IMR-90 (cell line): ENCODE data around the gene POU4F1.

ENCODE experiments used
- POLR2A ChIP-seq: IDR thresholded peaks from 2 replicates; pipeline ENCODE4 v1.6.1; 2012; ENCODE audit warnings: mild to moderate bottlenecking, low read depth, low read length
- TF ChIP-seq, protein P1 (sequence below): conservative IDR thresholded peaks from 2 replicates; pipeline ENCODE4 v1.5.1; 2012; ENCODE audit warnings: mild to moderate bottlenecking, low read depth, low read length, improper control_type of control experiment

DNA sequence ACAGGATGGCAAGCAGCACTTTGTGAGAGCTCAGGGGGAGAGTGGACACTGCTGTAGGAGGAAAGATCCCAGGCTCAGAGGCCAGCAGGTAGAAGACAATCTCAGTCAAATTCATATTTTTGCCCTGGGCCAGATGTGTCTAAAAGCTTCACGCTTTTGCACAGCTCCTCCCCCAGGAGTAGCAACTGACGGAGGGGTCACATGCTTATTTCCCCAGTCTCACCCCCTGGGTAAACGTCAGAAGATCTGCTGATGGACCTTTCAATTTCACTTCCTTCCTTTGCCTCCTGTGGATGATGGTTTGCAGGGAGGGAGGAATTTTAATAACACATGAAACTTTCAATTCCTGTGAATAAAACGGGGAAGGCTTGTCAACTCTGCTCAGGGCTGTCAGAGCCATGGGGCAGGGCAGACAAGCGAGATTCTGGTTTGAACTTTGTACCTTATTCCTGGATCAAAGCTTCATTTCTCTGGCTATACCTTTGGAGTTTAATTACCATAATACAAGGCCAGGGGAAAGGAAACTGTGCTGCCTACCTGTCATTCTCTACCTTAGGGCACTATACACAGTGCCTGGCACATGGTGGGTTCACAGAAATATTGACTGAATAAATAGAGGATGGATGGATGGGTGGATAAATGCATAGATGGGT lies 41.0 kb downstream of the POU4F1 start:
- TF ChIP-seq, protein P1, sequence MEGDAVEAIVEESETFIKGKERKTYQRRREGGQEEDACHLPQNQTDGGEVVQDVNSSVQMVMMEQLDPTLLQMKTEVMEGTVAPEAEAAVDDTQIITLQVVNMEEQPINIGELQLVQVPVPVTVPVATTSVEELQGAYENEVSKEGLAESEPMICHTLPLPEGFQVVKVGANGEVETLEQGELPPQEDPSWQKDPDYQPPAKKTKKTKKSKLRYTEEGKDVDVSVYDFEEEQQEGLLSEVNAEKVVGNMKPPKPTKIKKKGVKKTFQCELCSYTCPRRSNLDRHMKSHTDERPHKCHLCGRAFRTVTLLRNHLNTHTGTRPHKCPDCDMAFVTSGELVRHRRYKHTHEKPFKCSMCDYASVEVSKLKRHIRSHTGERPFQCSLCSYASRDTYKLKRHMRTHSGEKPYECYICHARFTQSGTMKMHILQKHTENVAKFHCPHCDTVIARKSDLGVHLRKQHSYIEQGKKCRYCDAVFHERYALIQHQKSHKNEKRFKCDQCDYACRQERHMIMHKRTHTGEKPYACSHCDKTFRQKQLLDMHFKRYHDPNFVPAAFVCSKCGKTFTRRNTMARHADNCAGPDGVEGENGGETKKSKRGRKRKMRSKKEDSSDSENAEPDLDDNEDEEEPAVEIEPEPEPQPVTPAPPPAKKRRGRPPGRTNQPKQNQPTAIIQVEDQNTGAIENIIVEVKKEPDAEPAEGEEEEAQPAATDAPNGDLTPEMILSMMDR = no peak
- no peak for TF ChIP-seq POLR2A
